Fibroblast of gingiva (primary cell): Measurements from ENCODE around the gene MRNIP.

Source experiments
- DNase-seq: peaks from one replicate; pipeline ENCODE4 v3.0.0-alpha.2; 2011; ENCODE audit warnings: low read depth

MRNIP gene

DNA sequence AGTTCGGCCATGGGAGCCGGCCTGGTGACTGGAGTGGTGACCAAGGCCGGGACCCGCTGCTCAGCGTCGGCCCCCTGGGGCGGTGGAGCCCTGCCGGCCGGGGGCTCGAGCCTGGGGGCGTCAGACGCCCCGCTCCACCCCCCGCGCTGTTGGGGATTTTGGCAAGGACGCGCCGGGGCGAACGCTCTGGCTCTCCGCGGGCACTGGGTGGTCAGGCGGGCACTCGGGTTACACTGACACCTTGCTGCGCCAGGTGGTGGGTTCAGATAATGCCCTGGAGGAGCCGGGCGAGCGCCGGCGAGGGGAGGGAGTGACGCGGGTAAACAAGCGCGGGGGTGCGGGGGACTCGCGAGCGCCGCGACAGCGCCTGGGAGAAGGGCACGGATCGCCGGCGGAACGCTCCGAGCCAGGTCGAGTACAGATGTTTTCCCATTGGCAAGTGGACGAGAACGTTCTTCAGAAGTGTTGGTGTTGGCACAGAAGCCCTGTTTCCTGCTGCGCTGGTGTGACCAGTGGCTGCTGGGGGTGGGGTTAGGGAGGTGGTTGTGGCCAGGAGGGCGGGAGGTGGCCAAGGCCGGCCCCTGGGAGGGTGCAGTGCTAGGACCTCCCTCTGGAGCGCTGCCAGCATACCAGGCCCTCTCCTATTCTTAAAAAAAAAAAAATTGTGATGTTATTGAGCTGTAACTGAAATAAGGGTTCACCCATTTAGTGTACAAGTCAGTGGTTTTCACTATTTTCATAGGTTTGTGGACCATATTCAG is 37.1 kb downstream of the MRNIP start:
- DNase-seq, result peak; percentile 94

- DNase-seq, result peak; percentile 84
Measured at GRCh38 chr5:179820483-179821297, 37.9 kb downstream of the MRNIP start, which contains the start of gene SQSTM1. SQSTM1 (plus strand) TSS chr5:179820905; CDS start chr5:179820937, 32 bp downstream.

DNA sequence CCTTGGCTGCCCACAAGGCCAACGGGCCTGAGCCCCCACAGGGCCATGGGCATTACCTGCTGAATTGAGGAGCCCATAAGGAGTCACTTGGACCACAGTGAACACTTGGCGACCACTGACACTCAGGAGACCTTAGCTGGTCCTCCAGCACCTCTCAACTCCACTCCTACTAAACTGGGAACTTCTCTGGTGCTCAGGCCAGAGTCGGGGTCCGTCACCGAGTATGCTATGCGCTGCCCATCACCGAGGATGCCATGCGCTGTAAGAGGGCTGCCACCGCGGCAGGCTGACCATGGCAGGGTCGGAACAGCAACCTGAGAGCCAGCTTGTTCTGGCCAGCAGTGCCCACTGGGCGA is 38.5 kb downstream of the MRNIP start:
- DNase-seq, result no peak

DNA sequence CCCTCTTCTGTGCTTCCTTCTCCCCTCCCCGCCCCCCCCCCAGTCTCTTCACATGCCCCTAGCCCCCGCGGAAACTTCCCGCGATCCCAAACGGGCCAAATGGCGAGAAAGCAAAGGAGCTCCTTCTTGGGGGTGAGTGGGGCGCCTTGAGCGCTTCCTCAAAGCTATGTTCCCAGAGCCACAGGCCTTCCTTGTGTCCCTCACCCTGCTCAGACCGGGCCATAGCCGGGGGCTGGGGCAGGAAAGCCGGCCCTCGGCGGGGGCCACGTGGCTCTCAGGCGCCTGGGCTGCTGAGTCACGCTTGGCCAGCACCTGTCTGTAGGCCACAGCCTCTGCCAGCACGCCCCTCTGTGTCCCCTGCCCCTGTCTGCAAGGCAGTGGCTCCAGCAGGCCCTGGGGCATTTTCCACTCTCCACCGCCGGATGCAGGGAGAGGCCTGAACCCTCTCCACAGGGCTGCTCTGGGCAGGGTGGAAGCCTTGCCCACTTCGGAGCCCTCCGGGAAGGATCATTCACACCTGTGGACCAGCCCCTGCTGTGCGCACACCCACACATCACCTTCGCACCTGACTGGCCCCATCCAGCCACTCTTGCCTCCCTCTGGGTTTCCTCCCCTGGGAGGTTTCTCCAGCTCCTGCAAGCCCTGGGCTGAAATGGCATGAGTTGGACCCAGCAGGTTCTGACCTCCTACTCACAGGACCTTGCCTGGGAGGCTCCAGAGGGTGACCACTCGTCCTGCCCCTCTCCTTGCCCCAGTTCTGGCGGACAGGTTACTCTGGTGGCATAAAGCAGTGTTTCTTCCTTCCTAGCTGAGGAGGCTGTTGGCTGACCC is 39.1 kb downstream of the MRNIP start:
- DNase-seq, result peak; percentile 71

DNA sequence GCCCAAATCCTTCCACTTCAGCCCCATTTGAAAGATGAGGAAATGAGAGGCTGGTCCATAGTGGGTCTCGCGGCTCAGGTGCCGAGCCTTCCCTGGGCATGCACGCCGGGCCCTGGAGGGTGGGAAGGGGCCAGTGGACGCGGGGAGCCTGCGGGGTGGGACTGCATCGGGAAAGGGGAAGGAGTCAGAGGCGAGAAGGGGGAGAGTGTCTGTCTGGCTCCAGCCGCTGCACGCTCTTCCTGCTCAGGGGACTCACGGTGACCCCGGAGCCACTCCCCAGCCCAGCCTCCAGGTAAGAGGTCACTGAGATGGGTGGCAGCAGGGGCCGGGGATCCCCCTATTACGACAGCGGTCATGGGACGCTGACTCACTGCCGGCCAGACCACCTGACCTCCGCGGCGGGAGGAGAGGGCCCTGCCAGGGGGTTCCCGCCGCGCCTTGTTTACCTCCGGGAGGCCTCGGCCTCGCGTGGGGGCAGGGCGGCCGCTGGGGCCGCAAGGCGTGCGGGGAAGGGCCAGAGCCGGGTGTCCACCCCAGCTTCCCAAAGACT is 39.8 kb downstream of the MRNIP start:
- DNase-seq, result peak; percentile 95

- no peak for DNase-seq
Measured at GRCh38 chr5:179817890-179818745, 40.5 kb downstream of the MRNIP start.

DNA sequence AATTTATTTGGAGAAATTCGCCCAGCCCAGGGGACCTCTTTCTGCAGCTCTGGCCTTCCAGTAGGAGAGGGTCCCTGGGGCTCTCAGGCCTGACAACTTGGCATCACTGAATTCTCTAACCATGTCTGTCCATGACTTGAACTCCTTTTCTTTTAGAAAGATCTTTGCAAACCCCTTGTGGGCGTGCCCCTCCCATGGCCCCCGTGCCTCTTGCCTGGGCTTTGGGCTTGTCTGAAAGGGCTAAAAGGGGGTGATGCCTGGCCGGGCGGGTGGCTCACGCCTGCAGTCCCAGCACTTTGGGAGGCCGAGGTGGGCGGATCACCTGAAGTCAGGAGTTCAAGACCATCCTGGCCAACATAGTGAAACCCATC is 41.2 kb downstream of the MRNIP start:
- no peak for DNase-seq

- no peak for DNase-seq
Measured at GRCh38 chr5:179816796-179817469, 41.7 kb downstream of the MRNIP start.

DNA sequence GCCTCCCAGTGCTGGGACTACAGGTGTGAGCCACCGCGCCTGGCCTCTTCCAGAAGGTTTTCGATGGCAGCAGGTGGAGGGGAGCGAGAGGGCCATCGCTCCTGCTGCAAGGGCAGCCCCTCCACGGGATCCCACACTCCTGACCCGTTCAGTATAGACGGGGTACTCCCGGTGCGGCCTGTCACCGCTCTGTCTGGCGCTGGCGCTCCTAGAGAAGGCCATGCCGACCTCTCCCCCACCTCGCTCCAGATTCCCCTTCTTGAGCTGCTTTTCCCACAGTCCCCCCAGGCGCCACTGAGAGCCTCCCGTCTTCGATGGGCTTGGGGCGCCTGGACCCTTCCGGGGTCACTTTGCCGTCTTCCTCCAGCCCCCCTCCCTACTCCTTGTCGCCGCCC is 42.2 kb downstream of the MRNIP start:
- DNase-seq, result no peak

DNA sequence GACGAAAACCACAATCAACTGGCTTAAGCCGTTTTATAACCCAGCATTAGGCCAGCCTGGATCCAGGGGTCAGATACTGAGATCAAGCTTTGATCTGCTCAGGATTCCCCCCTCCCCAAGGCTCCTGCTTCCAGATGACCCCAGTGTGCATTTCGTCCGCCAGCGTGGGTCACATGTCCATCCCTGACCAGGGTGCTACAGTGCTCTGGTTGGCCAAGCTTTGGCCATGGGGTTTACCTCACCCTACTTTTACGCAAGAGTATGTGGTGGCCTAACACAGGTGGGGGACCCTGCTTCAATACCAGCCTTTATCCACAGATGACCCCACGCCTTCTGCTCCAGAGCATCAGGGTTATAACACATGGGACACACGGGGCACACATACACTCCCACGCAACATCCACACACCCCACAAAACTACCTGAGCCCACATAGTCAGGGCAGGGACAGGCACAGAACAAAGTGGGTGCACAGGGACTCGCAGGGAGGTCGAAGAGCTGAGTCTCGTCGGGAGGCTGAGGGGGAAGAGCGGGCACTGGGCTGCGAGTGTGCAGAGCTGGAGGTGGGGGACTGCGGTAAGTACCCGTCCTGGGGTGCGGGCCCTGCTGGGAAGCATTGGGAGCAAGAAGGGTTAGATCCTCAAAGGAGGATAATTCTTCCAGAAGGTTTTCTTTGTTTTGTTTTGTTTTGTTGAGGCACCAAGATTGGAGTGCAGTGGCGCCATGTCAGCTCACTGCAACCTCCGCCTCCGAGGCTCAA is 42.9 kb downstream of the MRNIP start:
- no peak for DNase-seq

DNA sequence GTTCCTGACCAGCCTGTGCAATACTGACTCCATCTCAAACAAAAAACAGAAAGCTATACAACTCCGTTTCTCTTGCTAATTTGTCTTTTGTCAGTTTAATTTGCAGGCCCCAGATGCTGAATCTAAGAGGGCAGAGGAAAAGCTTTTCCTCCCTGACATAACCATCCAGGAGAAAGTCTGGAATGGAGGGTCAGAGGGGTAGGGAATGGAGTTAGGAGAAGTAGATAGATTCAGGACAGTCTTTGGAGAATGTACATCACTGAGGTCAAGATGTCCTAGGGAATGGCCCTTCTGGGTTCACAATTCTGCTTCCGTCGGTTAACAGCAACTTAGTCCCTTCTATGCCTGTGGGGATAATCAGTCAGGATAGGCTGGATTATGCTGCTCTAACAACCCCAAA is 44.5 kb downstream of the MRNIP start:
- no peak for DNase-seq

- no peak for DNase-seq
Measured at GRCh38 chr5:179812997-179813607, 45.5 kb downstream of the MRNIP start.

DNA sequence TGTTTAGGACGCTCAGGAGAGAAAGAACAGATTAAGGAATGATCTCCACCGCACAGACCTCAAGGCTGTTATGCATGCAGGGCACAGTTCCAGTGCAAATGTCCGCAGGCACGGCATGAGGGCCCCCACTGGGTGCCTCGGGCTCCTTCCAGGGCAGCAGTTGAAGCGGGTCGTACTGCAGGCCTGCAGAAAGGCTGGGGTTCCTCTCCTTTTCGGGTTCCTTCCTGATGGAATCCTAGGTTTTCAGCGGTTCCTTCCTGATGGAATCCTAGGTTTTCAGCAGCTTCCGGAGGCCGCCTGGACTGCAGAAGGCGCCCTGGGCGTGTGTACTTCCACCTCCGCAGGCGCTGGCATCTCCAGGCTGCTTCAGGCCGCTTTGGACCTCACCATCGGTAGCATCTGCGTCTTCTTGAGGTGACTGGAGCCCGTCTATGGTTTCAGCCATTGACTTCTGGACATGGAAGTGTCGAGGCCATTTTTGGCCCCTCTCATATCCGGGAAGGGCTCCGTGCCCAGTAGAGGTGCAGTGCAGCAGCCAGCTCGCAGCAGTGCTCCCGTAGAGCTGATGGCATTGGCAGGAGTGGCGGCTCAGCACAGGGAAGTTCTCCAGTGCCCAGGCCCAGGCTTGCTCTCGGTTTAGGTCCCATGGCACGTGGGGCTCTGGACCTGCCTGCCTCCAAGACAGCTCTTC is 46.3 kb downstream of the MRNIP start:
- DNase-seq, result no peak

- DNase-seq, result peak; percentile 76
Measured at GRCh38 chr5:179806250-179807048, 52.2 kb downstream of the MRNIP start, which contains the start of gene MGAT4B. MGAT4B (minus strand) TSS chr5:179806866; CDS start chr5:179806583, 283 bp downstream.

- DNase-seq, result peak; percentile 54
Measured at GRCh38 chr5:179805529-179806249, 52.9 kb downstream of the MRNIP start.

- DNase-seq, result no peak
Measured at GRCh38 chr5:179805070-179805528, 53.5 kb downstream of the MRNIP start.

DNA sequence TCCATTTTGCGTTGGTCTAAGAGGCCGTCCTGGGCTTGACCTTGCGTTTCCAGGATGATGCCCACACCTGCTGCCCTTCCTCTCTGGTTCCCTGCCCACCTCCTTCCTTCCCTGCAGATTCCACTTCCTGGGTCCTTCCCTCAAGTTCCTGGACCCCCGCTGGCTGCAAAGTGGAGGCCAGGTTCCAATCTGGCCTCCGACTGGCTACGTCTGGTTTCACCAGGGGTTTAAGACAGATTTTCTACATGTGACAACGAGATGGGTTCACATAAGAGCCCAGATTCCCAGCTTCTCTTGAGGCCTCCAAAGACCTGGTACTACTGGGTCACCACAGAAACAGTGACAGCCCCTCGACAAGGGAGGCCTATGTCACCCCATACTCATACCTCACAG is 54.1 kb downstream of the MRNIP start:
- no peak for DNase-seq
